GM19397 (cell line): Measurements from ENCODE around the gene MBD3.

Experiments
- ATAC-seq: cut with Tn5 transposase; IDR thresholded peaks from one replicate; pipeline ENCODE4 v1.9.1; 2021; ENCODE audit warnings: mild to moderate bottlenecking, moderate library complexity; ENCODE audit not compliant: unreplicated experiment

The MBD3 gene

DNA sequence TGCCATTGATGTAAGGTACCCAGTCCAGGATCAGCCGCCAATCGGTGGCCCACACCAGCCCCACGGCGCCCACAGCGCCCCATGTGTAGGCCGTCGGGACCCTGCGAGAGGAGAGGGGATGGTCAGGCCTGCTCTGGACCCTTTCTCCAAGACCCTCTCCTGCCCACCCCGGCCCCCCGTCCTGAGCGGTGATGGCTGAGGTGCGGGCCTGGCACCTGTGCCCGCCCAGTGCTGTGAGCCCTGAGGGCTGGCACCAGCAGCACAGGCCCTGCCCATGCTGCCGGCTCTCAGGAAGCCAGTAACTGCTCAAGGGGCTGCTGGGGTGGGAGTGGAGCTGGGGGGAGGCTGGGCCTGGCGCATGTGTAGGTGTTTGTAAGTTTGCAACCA, 6.8 kb upstream of the MBD3 start:
- no peak for ATAC-seq

GRCh38 chr19:1598777-1599459, 6.3 kb upstream of the MBD3 start:
- ATAC-seq = no peak

DNA sequence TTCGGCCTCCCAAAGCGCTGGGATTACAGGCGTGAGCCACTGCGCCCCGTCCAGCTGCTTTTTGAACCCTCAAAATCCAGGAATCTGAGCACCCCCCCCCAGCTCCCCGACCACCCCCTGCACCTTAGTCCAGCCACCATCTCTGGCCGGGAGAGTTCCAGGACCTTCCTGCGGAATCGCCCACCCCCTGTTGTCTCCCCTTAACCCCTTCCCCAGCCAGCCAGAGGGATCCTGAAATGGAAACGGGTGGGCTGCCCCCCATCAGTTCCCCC, 772 bp upstream of the MBD3 start:
- no peak for ATAC-seq

DNA sequence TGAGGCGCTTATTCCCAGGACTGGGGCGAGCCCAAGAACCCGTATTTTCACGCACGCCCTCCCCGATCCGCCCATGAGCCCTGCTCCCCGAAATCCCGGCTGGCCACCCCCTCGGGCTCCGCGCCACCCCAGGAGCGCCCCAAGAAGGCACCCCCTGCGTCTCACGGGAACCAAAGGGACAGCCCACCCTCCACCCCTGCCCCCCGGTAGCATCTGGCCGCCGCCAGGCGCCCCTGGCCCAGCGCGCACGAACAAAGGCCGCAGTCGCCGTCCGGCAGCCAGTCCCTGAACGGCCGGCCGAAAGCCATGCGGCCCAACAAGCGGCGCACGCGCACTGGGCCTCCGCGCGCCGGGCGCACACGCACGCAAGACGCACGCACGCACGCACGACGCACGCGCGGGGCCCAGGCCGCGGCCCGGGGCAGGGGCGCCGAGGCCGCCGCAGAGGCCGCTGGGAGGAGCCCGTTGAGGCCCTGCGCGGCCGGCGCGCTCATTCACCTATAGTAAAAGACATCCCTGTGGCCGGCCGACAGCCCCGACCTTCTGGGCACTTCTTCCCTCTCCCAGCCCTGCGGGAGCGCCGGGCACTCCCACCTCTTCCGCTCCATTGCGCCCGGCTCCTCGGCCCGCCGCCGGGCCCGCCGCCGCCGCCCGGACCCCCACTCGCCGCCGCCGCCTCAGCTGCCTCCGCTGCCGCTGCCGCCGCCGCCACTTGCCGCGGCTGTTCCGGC, 476 bp downstream of the MBD3 start:
- peak; percentile 69 for ATAC-seq

GRCh38 chr19:1591421-1592023, 1.1 kb downstream of the MBD3 start:
- no peak for ATAC-seq

DNA sequence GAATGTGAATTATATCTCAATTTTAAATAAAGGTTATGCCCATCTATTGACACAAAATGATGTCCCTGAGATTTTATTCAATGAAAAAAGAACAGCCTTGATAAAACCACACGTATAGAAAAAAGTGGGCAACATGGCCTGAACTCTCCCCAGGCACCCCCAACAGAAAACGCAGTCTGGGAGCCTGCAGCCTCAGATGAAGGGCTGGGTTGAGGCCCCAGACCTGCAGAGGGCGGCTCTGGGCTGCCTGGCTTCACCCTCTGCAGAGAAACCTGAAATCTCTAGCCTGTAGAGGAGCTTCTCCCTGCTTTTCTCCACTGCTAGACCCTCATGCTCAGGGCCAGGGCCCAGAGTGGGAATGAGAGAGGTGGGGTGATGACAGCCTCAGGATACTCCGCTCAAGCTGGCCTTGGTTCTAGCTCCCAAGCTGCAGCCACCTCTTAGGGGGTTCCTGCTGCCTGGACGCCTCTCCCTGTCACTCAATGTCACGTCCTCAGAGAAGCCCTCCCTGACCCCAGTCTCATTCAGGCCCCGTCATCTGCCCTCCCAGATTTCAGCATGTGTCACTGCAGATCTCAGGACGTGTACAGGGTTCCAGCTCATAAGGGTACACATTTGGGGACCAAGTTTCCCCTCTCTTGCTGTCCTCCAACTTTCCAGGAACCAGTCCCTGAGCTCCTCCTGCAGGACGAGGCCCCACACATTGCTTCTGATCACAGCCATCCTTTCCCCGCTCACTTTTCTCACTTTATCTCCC, 1.8 kb downstream of the MBD3 start:
- no peak for ATAC-seq

GRCh38 chr19:1587872-1588271, 4.8 kb downstream of the MBD3 start:
- no peak for ATAC-seq

DNA sequence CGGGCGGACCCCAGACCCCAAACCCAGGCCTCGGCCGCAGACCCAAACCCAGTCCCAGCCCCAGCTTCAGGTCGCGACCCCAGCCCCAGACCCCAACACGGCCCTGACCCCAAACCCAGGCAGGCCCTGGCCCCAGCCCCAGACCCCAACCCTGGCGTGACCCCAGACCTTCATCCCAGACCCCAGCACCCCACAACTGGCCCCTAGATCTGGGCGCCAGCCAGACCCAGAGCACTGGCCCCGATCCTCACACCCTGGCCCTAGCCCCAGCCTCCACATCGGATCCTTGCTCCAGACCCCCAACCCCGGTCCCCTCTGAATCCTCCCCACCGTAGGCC, 7.5 kb downstream of the MBD3 start:
- no peak for ATAC-seq

- no peak for ATAC-seq
Measured at GRCh38 chr19:1584500-1585242, 8.0 kb downstream of the MBD3 start.

GRCh38 chr19:1582201-1582600, 10.5 kb downstream of the MBD3 start:
- no peak for ATAC-seq

DNA sequence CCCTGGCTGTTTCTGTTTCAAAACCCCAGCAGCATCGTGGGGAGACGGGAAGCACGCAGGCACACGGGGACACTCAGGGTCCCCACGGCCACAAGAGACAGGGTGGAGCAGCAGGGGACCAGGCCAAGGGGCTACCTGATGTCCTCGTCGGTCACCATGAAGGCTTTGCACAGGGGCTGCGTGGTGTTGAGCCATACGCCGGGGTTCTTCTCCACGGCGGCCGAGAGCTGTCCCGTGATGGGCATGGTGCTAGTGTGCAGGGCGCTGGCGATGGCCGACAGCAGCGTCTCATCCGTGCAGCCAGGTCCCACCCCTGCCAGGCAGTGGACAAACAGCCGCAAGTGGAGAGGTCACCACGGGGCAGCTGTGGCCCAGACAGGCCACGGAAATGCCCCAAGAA, 11.7 kb downstream of the MBD3 start:
- no peak for ATAC-seq

DNA sequence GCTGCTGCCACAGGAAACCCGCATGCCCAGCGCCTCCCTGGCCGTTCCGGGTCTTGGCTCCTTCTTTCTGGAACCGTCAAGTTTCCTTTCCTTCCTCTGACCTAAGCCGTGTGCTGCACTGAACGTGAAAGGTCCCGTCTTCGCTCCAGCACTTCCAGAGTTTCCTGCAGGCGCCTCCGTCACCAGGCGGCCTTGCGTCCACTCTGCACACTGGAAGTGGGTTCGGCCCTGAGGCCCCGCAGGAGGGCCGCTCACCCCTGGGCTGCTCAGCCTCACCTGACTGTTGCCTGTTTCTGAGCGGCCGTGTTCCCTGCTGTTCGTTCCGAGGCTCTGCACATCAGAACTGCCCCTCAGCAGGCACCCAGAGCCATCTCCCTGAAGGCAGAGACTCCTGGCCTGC, 12.3 kb downstream of the MBD3 start:
- no peak for ATAC-seq

DNA sequence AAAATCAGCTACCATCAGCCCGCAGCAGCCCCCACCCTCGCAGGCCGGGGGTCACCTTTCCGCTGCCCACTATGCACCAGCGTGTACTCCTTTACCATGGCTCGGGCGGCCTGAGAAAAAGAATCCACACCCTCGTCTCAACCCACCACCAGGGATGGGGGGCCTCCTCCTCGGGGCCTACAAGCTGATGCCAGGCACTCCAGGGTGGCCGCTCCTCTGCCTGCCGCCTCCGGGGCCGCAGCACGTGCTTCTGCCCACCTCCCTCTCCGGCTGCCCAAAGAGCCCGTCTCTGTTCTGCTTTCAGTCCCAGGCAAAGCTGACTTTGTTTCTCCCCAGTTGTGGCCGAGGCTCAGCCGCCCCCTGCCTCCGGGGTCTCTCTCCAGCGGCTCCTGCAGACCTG, 13.4 kb downstream of the MBD3 start:
- no peak for ATAC-seq

DNA sequence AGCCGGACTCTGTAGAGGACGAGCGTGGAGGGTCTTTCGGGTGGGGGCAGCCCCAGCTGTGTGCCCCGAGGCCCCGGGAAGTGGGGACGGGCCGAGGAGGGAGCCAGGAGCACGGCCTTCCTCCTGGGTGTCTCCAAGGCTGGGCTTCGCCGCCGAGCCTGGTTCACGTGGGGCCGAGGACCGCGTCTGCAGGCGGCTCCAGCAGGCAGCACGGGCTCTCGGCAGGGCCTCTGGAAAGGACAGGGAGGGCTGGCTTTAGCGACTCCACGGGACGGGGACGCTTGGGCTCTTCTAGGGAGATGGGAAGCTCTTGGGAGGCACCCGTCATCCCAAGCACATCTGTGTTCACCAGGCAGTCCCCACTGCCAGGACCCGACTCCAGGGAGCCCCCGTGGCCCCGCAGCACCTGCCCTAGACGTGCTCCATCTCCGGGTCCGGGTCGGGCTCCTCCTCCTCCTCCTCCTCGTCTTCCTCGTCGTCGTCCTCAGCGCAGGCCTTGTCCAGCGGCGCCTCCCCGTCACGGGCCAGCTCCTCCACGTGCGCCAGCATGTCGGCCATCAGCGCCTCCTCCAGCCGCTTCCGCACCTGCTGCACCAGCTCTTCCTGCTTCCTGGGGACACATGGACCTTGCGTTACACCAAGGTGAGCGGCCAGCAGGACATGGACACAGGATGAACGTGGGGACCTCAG, 14.6 kb downstream of the MBD3 start:
- no peak for ATAC-seq

GRCh38 chr19:1577090-1577928, 15.4 kb downstream of the MBD3 start:
- ATAC-seq = no peak

DNA sequence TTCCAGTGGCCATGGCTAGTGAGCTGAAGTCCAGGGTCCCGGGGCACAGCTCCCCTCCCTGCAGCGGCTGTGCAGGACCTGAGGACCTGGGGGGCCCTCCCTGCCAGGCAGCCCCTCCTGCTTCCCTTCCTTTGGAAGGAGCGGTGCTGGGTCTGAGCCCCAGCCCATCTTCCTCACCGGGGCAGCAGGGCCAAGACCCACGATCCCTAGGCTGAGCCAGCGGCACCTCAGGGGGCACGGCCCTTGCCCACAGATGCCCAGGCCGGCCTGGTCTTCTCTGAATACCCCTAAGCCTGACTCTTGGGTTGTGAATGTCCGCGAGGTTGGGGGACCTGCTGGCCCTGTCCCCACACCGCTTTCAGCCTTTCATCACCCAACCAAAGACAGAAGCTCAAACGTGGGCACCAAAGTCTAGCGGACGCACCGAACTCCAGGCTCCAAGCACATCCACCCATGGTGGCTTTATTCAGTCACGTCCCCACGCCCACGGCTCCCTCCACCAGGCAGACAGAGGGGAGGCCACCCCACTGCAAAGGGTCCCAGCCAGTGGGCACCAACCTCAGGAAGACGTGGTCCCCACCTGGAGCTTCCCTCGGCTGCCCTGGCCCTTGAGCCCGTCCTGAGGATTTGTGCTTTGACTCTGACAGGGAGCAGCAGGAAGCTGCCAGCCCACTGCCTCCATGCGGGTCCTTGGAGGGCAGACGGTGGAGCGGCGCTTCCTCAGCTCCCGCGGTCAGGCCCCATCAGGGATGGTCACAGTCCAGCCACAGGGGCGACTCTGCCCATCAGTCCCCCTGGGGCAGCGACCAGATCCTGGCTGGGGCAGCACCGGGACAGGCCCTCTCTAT, 16.2 kb downstream of the MBD3 start:
- no peak for ATAC-seq

- ATAC-seq = no peak
Measured at GRCh38 chr19:1575323-1576241, 17.1 kb downstream of the MBD3 start.
